CD4-positive, alpha-beta T cell treated with Interleukin-2 at 100 ng/mL for 4 hours (primary cell): ENCODE data around the gene NPR1.
"Not testable (repeated sequence)": the region's sequence is repeated elsewhere in the genome, so short reads cannot be mapped to it uniquely, and the experiment has no call there.

Source experiments
- DNase-seq: peaks from one replicate; pipeline ENCODE4 v3.0.0-alpha.2; 2020; ENCODE audit warnings: low spot score

Gene NPR1

GRCh38 chr1:153682730-153683129 is 4.2 kb downstream of the NPR1 start:
- DNase-seq: no peak

GRCh38 chr1:153683854-153684253 is 5.4 kb downstream of the NPR1 start:
- no peak for DNase-seq

- DNase-seq: no peak
These were observed 6.4 kb downstream of the NPR1 start for GRCh38 chr1:153684892-153685291.

- DNase-seq: no peak
These were observed 7.3 kb downstream of the NPR1 start for GRCh38 chr1:153685544-153686340.

GRCh38 chr1:153687346-153688125 is 9.0 kb downstream of the NPR1 start:
- no peak for DNase-seq

- DNase-seq: no peak
These were observed 9.8 kb downstream of the NPR1 start for GRCh38 chr1:153688276-153688675.

GRCh38 chr1:153688736-153689328 is 10.3 kb downstream of the NPR1 start:
- no peak for DNase-seq

- DNase-seq: no peak
These were observed 15.0 kb downstream of the NPR1 start for GRCh38 chr1:153693466-153693865.

GRCh38 chr1:153696741-153697140 is 18.3 kb downstream of the NPR1 start:
- DNase-seq: no peak

- DNase-seq: no peak
These were observed 18.9 kb downstream of the NPR1 start for GRCh38 chr1:153697191-153698019.

GRCh38 chr1:153698020-153698922 is 19.8 kb downstream of the NPR1 start:
- DNase-seq: no peak

- no peak for DNase-seq
These were observed 20.6 kb downstream of the NPR1 start for GRCh38 chr1:153698923-153699714.

GRCh38 chr1:153699768-153700167 is 21.3 kb downstream of the NPR1 start:
- no peak for DNase-seq

GRCh38 chr1:153705484-153705883 is 27.0 kb downstream of the NPR1 start:
- DNase-seq: no peak

- DNase-seq: no peak
These were observed 32.5 kb downstream of the NPR1 start for GRCh38 chr1:153711026-153711425.

- not testable (repeated sequence) for DNase-seq
These were observed 37.7 kb downstream of the NPR1 start for GRCh38 chr1:153716211-153716610.

GRCh38 chr1:153717330-153717729 is 38.8 kb downstream of the NPR1 start:
- DNase-seq: no peak

- no peak for DNase-seq
These were observed 45.2 kb downstream of the NPR1 start for GRCh38 chr1:153723687-153724086.

- DNase-seq: not testable (repeated sequence)
These were observed 46.1 kb downstream of the NPR1 start for GRCh38 chr1:153724634-153725033.
